ENCODE measurements around the gene LIN37. TPM values are rescaled to one million over a fixed set of nuclear protein-coding genes. Genes with fewer than 3 reads are reported as not detected.

The LIN37 gene
- total RNA-seq, 2 donors from 2014 or later = 9.9 to 30.5 TPM

DNA sequence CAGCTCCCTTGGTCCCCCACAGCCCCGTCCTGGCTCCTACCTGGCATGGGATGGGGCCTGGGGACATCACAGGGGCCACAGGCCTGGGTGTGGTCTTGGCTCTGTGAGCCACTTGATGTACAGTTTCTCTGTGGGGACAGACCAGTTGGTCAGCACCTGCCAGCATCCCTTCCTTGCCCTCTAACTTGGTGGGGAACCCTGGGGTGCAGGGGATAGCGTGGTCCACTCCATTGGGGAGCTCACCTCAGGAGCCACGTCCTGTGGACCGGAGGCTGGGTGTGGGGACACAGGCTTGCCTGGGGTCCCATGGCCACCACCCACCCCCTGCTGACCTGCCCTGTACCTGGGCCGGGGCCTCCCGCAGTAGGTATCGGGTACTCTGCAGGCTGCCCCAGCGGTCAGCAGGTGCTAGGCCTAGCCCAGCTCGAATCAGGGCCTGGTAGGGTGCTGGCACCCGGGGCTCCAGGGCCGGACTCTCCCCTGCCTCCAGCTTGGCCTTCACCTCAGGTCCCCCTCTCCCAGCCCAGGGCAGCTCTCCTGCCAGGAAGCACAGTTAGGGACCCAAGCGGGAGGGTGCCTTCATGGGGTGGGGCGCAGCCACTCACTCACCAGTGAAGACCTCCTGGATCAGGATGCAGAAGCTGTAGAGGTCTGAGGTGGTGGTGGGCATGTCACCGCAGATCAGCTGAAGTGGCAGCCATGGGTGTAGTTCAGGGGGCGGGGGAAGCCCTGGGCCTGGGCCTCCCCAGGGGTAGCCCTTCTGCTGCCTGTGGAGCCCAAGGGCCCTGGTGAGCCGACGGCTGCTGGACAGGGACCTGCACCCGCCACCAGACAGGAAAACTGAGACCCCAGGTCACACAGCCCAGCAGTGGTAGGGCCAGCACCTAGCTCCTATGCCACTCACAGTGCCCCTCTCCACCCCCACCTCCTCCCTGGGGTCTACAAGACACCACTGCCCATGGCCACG is 41.9 kb downstream of the LIN37 start:
- H3K27me3 ChIP-seq (replicated peaks; ENCODE audit: insufficient read depth) = no peaks in the 10 kb centered on the region
- H3K36me3 ChIP-seq = peaks cover under 1% of the 10 kb centered on the region
- no peaks in the 10 kb centered on the region for H3K9me3 ChIP-seq
- TF ChIP-seq, protein P1, sequence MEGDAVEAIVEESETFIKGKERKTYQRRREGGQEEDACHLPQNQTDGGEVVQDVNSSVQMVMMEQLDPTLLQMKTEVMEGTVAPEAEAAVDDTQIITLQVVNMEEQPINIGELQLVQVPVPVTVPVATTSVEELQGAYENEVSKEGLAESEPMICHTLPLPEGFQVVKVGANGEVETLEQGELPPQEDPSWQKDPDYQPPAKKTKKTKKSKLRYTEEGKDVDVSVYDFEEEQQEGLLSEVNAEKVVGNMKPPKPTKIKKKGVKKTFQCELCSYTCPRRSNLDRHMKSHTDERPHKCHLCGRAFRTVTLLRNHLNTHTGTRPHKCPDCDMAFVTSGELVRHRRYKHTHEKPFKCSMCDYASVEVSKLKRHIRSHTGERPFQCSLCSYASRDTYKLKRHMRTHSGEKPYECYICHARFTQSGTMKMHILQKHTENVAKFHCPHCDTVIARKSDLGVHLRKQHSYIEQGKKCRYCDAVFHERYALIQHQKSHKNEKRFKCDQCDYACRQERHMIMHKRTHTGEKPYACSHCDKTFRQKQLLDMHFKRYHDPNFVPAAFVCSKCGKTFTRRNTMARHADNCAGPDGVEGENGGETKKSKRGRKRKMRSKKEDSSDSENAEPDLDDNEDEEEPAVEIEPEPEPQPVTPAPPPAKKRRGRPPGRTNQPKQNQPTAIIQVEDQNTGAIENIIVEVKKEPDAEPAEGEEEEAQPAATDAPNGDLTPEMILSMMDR (IDR thresholded peaks at IDR 0.05) = no peak
- ATAC-seq (ENCODE audit: insufficient number of reproducible peaks, low FRiP score, low read depth) = no peak
- H3K4me3 ChIP-seq = no peak overlapping the region
- H3K27ac ChIP-seq = no peak overlapping the region
- no peak for DNase-seq (ENCODE audit: low spot score)
- H3K4me1 ChIP-seq (ENCODE audit: control insufficient read depth in 1 of 2, low read depth in 2 of 2) = no peaks in the 10 kb centered on the region

DNA sequence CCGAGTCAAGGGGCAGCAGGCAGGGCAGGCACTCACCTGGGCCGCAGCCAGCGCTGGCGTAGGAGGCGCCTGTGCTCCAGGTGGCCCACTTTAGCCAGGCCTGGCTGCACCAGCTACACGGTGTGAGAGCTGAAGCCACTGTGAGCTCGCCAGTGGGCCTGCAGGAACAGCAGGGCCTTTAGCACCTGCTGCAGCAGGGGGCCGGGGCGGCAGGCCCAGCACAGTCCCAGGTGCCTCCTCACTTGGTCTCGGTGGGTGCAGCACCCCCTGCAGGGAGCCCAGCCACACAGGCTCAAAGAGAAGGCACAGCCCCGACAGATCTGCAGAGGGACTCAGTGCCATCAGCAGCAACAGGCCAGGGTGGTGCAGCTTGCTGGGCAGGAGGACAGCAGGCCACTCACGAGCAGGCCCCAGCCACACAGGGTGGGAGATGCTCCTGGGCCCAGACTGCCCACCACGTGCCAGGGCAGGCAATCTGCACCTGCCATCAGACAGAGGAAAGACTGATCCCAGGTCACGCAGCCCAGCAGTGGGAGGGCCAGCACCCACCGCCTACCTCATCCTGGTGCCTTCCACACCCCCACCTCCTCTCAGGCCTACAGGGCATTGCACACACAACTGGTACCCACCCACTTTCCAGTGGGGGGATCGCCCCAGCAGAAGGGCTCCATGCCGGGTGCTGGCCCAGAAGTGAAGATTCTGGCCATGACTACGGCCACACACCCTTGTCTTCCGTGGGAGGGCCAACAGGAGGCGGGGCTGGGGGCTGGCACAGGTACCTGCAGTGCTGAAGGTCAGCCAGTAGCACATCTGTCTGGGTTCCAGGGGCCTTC is 42.8 kb downstream of the LIN37 start:
- H3K4me3 ChIP-seq = no peak overlapping the region
- H3K27ac ChIP-seq = no peak overlapping the region
- no peaks in the 10 kb centered on the region for H3K9me3 ChIP-seq
- TF ChIP-seq, protein P1 (IDR thresholded peaks at IDR 0.05) = no peak
- no peak for DNase-seq (ENCODE audit: low spot score)
- no peaks in the 10 kb centered on the region for H3K4me1 ChIP-seq (ENCODE audit: control insufficient read depth in 1 of 2, low read depth in 2 of 2)
- ATAC-seq (ENCODE audit: insufficient number of reproducible peaks, low FRiP score, low read depth) = no peak
- H3K36me3 ChIP-seq = no peaks in the 10 kb centered on the region
- no peaks in the 10 kb centered on the region for H3K27me3 ChIP-seq (replicated peaks; ENCODE audit: insufficient read depth)

DNA sequence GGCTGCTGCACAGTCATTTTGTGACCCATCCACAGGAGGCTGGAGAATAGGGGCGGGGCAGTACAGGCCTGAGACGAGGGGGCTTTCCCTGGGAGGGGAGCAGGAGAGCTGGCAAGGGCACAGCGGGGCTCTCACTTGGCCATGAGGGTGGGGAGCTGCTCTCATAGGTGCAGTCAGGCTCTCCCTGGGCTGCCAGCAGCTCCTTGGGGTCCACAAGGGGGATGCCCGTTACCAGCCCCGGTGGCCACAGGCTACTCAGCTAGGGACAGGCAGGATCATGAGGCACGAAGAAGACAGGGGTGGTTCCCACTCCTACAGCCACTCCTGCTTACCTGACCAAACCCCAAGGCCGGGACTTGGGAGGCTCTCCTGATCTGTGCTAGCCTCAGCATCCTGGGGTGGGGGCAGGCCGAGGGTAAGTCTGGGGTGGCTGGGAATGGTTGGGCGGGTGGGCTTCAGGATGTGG is 43.5 kb downstream of the LIN37 start:
- Histone ChIP-seq H3K27ac (no peak overlapping the region), H3K9me3 (no peaks in the 10 kb centered on the region), H3K4me1 (ENCODE audit: control insufficient read depth in 1 of 2, low read depth in 2 of 2) (no peaks in the 10 kb centered on the region), H3K4me3 (no peak overlapping the region), H3K27me3 (replicated peaks; ENCODE audit: insufficient read depth) (peaks cover 2% of the 10 kb centered on the region), H3K36me3 (no peaks in the 10 kb centered on the region)
- DNase-seq (ENCODE audit: low spot score) (no peak), ATAC-seq (ENCODE audit: insufficient number of reproducible peaks, low FRiP score, low read depth) (no peak)
- TF ChIP-seq, protein P1 (IDR thresholded peaks at IDR 0.05) = no peak

DNA sequence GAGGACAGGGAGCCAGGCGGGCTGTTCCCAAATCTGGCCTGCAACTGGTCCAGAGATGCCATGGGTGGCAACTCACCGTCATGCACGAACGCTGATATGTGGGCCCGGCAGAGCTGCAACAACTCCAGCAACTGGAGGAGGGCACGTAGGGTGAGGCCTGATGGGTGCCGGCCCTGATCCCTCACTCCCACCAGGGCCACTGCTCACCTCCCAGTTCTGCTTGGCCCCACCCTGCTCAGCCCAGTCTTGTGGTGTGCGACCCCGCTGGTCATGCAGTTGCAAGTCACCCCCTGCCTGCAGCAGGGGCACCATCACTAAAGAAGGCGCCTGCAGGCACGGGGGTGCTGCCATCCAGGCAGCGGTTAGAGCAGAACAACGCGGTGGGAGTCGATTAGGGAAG is 43.9 kb downstream of the LIN37 start:
- Histone ChIP-seq H3K27me3 (replicated peaks; ENCODE audit: insufficient read depth) (peaks cover 4% of the 10 kb centered on the region), H3K27ac (no peak overlapping the region), H3K4me1 (ENCODE audit: control insufficient read depth in 1 of 2, low read depth in 2 of 2) (no peaks in the 10 kb centered on the region), H3K4me3 (no peak overlapping the region), H3K9me3 (no peaks in the 10 kb centered on the region), H3K36me3 (no peaks in the 10 kb centered on the region)
- DNase-seq (ENCODE audit: low spot score) (no peak), ATAC-seq (ENCODE audit: insufficient number of reproducible peaks, low FRiP score, low read depth) (no peak)
- TF ChIP-seq, protein P1 (IDR thresholded peaks at IDR 0.05) = no peak

GRCh38 chr19:35792888-35793287 is 44.5 kb downstream of the LIN37 start:
- ATAC-seq (ENCODE audit: insufficient number of reproducible peaks, low FRiP score, low read depth) (no peak), DNase-seq (ENCODE audit: low spot score) (no peak)
- Histone ChIP-seq H3K27me3 (replicated peaks; ENCODE audit: insufficient read depth) (peaks cover 4% of the 10 kb centered on the region), H3K9me3 (no peaks in the 10 kb centered on the region), H3K27ac (no peak overlapping the region), H3K36me3 (no peaks in the 10 kb centered on the region), H3K4me1 (ENCODE audit: control insufficient read depth in 1 of 2, low read depth in 2 of 2) (no peaks in the 10 kb centered on the region), H3K4me3 (no peak overlapping the region)
- TF ChIP-seq, protein P1 (IDR thresholded peaks at IDR 0.05) = no peak
